Urothelium cell line (cell line): Measurements from ENCODE around the gene FNDC3B.

Experiments
- DNase-seq: peaks from one replicate; pipeline ENCODE4 v3.0.0; 2011; ENCODE audit warnings: low spot score, mixed read lengths
- FAIRE-seq: peaks from 2 replicates; lab custom pipeline; 2011; peaks lifted over from hg19 to GRCh38; lab: Jason Lieb, UNC

The FNDC3B gene

DNA sequence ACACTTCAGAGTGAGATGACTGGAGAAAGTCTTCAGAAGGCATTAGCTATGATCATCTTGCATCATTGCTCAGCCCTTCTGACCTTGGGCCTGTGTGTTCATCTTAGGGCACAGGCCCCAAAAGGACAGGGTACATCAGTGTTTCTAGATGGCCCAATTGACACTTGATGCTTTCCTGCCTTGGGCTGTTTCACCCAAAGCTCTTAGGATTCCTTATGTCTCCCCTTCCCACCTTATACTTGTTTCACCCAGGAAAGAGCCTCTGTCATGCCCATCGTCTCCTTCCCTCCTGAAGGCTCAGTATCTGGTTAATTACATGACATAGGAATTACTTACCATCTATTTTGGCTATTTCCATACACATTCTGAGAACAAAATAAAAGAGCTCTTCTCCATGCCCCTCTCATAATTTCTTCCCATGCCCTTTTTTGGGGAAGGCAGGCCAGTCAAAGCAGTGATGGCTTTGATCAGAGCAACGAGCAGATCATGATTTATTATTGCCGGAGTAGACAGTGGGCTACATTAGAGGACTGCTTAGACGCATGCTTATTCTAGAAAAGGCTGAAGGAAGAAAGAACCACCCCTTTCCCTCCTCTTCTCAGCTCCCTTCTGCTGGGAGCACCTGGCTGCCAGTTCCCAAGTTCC, 335.9 kb downstream of the FNDC3B start:
- FAIRE-seq: no peak
- no peak for DNase-seq

DNA sequence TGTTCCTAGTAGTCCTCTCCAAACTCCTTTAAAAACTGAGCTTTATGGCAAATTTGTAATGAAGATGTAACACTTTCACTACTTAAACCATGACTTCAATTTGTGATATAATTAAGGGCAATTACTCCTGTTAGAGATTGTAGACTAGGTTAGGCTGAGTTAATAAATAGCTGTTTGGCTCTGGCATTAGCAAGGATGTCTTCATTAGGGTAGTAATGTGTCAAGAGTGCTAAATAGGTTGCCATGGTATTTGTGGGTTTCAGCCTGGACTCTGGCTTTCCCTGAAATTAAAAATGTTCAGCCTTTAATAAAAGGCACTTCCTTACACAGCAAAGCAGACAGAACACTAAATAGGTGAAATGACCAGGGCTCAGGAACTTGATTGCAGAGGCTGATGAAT, 337.0 kb downstream of the FNDC3B start:
- FAIRE-seq: no peak
- DNase-seq: no peak

DNA sequence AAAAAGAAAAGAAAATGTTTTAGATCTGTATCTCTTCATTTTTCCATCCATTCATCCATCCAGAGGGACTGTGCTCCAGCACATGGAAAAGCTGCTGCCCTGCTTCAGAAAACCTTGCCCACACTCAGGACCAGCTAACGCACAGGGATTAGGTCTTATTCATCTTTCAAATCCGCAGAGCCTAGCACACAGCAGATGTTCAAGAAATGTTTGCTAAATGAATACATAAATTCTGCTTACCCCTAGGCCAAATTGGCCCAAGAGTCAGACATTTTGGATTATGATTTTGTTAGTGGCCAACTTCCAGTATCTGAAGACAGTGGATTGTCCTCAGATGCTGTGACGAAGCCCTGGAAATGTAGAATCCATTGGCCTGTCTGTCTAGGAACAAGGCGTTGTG, 337.5 kb downstream of the FNDC3B start:
- DNase-seq: no peak
- FAIRE-seq: no peak

DNA sequence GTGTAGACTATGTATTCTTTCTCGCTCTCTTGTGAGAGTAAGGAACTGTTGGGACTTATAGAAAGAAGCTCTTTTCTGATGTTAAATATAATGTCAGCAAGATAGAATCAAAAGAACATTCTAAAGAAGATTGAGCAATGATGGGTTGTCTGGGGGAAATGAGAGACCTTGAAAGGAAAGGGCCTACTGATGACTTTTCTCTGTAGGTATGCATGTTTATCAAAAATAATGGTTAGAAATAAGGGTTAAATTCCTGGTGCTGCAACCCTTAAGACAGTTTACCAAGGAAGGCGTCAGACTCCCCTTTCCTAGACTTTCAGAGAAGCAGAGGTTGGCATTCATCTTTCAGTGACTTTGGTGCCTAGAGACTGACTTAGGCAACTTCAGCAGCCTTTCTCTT, 339.1 kb downstream of the FNDC3B start:
- FAIRE-seq: no peak
- DNase-seq: no peak

GRCh38 chr3:172379372-172379771, 340.0 kb downstream of the FNDC3B start:
- FAIRE-seq (no peak), DNase-seq (no peak)

- DNase-seq (no peak), FAIRE-seq (no peak)
Observed at GRCh38 chr3:172380632-172381031, 341.3 kb downstream of the FNDC3B start.

- DNase-seq (no peak), FAIRE-seq (no peak)
Observed at GRCh38 chr3:172383306-172383796, 344.0 kb downstream of the FNDC3B start.

DNA sequence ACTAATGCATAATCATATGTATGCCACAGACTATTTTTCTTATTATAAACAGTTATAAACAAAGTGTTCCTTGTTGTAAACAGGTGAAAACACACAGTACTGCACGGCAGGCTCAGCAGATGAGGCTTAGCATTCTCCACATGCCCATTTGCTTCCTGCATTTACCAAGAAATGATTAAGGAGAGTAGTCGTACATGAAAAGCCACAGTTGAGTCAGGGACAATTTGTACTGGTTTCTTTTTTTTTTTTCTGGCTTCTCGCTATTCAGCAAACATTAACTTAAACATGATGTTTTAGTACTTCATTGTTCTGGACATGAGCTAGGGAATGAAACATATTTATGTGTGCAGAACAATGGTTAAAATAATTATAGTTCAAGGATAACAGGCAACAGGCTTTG, 345.5 kb downstream of the FNDC3B start:
- DNase-seq (no peak), FAIRE-seq (no peak)

- FAIRE-seq (no peak), DNase-seq (no peak)
Observed at GRCh38 chr3:172387728-172388127, 348.4 kb downstream of the FNDC3B start.

DNA sequence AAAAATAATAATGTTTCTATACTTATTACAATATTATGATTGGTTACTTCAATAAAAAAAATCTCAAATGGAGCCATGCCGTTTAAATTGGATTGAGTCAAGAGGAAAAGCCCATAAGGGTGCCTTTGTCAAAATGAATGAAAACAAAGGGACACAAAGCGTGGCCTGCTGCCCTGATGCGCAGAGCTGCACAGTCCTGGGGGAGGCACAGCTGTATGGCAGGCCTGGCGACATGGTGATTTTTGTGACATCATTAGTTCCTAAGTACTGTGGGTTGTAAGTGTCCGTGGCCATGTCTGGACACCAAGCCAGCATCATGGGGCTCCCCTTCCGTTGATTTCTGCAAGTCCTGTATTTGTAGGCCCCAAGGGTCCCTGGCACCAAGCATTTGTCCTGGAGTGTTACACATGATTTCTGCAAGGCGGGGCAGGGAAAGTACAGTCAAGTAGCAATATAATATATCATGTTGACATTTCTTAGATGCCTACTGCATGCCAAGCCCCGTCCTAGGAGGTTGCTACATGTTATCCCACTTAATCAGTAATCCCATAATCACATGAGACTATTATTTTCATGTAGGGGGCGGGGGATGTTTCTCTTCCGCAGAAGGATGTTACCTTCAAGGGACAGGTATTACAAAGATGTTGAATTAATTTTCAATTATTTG, 349.2 kb downstream of the FNDC3B start:
- FAIRE-seq: no peak
- no peak for DNase-seq

DNA sequence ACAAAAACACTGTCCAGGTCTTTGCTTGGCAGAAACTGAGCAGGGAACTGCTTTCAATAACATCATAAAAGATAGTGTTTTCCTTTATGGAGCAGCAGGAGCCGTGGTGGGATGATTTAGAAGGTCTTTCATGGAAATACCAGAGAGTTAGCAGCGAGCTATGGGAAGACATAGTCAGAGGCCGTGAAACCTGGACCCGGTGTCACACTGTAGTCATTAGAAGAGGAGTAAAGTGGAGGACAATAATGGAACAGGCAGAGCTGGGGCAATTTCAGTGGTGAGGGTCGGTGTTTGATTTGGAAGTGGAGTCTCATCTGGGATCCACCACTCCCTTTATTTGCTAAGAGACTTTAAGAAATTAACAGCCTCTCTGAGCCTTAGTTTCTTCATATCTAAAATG, 351.4 kb downstream of the FNDC3B start:
- DNase-seq (no peak), FAIRE-seq (no peak)

DNA sequence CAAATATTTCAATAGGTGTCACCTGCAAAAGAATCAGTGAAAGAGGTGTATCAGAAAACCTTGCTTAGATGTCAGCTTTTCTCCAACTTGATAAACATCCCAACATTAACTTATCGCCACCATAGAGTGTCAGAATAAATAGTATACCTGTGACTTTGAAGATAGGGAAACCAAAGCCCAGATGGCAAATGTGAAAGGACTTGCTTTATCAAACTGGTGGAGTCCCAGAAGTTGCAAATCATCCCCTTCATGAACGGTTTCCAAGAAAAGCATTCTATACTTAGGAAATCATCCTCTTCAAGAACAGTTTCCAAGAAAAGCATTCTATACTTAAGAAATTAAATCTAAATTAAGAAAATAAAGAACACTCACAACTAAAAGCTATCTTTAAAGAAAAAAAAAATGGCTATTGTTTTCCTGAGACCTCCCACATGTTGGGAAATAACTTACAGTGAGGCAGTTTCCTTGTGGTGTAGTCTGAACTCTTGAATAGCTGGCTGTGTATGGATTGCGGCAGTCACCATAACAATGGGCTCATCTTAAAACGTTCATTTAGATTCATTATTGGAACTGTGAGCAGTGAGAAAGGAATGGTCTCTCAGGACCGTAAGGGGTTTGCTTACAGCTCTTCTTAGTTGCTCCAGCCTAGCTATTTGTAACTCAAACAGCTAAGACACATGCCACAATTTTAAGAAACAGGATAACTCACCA, 352.4 kb downstream of the FNDC3B start:
- FAIRE-seq: no peak
- no peak for DNase-seq

GRCh38 chr3:172394692-172395091, 355.3 kb downstream of the FNDC3B start:
- DNase-seq (no peak), FAIRE-seq (no peak)

- DNase-seq (no peak), FAIRE-seq (no peak)
Observed at GRCh38 chr3:172396400-172396799, 357.0 kb downstream of the FNDC3B start.

GRCh38 chr3:172397716-172398405, 358.5 kb downstream of the FNDC3B start:
- FAIRE-seq: no peak
- no peak for DNase-seq

DNA sequence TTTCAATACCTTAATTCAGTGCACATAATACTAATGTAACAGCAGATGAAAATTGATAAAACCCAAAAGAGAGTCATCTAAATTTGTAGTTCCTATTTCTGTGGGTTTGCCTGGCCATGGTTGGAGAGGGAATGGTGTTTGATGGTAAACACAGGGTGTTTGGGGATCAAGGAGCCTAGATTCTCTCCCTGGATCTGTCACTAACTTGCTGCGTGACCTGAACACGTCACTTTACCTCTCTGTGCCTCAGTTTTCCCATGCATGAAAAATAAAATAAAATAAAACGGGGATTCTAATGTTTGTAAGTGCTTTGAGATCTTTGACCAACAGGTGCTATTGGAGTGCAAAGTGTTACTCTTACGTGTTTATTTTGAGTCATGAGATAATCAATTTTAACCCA, 359.1 kb downstream of the FNDC3B start:
- DNase-seq: no peak
- FAIRE-seq: no peak

DNA sequence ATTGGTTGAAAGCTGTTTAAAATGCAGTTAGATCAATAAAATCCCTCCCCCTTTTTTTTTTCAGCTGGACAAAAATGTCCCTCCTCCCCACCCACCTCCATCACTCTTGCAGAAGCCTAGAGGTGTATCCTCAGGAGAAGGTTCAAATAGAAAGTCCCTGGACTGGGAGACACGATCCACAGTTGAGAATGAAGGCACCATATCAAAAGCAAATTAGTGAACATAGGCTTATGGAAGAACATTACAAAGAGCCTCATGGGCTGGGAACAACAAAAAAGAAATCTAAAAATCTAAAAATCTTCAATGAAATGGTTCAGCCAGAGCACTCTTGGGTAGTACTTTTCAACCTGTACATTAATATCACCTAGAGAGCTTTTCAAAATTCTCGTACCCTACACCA, 362.7 kb downstream of the FNDC3B start:
- FAIRE-seq: no peak
- no peak for DNase-seq

GRCh38 chr3:172402892-172403643, 363.7 kb downstream of the FNDC3B start:
- DNase-seq (no peak), FAIRE-seq (no peak)

DNA sequence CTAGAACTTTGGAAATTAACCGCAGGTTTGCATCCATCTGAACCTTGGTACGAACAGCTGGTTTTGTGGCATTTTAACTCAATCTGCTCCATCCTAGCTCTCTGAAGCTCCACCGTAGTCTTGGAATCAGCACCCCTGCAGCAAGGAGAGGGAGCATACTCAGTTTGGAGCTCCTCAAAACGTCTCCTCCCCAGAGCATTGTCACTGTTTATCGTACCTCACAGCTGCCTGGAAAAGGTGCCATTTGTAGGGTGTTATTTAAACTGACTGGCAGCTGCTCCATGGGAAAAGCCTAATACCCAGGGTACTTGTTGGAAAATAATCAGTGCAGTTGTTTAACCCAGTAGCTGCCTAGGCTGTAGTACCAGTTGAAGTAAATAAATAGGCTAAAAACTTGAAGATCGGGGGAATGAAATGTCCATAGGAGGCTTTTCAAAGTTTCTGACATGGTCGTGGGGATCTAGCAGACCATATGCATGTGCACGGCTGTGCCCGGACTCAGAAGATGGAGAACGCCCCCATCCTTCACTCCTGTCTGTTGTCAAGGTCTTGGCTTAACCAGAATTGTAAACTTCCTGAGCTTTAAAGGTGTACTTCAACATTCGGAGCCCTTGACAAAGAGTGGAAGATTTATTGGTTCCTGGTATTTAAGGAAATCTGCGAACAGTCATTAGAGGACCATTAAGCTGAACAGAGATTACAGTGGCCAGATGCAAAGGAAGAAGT, 365.0 kb downstream of the FNDC3B start:
- DNase-seq: no peak
- FAIRE-seq: no peak

- FAIRE-seq: no peak
- no peak for DNase-seq
Observed at GRCh38 chr3:172405914-172406313, 366.5 kb downstream of the FNDC3B start.
